ENCODE results near the gene PLCL1.

DNA sequence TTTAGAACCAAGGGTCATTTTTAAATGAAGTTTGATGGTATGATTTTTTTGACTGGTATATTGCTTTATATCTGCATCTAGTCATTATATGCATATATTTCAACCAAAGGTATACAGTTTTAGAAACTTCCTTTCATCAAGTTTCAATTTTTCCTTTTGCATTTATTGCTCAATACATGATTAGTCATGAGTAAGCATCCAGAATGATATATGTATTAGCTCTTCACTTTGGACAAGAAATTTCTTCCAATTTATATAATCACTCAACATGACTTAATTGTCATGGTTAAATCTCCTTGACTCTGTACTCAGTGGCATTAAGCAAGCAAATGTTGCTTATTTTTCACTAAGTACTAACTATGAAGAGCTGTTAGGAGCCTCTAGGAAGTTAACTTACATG is 123.6 kb downstream of the PLCL1 start:
- TF ChIP-seq, protein P1, sequence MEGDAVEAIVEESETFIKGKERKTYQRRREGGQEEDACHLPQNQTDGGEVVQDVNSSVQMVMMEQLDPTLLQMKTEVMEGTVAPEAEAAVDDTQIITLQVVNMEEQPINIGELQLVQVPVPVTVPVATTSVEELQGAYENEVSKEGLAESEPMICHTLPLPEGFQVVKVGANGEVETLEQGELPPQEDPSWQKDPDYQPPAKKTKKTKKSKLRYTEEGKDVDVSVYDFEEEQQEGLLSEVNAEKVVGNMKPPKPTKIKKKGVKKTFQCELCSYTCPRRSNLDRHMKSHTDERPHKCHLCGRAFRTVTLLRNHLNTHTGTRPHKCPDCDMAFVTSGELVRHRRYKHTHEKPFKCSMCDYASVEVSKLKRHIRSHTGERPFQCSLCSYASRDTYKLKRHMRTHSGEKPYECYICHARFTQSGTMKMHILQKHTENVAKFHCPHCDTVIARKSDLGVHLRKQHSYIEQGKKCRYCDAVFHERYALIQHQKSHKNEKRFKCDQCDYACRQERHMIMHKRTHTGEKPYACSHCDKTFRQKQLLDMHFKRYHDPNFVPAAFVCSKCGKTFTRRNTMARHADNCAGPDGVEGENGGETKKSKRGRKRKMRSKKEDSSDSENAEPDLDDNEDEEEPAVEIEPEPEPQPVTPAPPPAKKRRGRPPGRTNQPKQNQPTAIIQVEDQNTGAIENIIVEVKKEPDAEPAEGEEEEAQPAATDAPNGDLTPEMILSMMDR (IDR thresholded peaks at IDR 0.05; ENCODE audit: low read length) = no peak
- TF ChIP-seq EZH2 (optimal IDR thresholded peaks at IDR 0.05; ENCODE audit: low read depth, low read length) = no peak
